ENCODE results near the gene XPO4. TPM values are rescaled to one million over a fixed set of nuclear protein-coding genes. Genes with fewer than 3 reads are reported as not detected.

XPO4 gene
- total RNA-seq, 1 experiment from 2014 or later, result 16.2 TPM

DNA sequence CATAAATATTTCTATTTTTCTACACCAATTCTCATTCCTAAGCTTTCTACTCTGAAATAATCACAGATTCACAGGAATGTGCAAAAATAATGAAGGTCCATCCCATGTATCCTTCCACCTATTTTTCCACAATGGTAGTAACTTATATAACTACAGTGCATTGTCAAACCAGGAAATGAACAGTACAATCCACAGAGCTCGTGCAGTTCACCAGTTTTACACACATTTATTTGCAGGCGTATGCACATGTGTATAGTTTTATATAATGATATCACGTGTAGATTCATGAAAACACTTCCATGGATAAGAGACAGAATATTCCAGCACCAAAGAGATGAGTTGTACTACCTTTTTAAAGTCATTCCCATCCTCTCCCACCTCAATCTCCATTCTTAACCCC is 141.7 kb downstream of the XPO4 start:
- H3K4me3 ChIP-seq (ENCODE audit: low read depth in 2 of 2, low read length in 2 of 2), result no peak overlapping the region
- no peaks in the 10 kb centered on the region for H3K27me3 ChIP-seq (ENCODE audit: control insufficient read depth, insufficient read depth, low read length)
- CTCF ChIA-PET, result no interaction called here
- no peak for TF ChIP-seq POLR2AphosphoS5 (IDR thresholded peaks at IDR 0.05; ENCODE audit: low read depth, low read length)
- TF ChIP-seq TCF7L2 (IDR thresholded peaks at IDR 0.05; ENCODE audit: low read depth, low read length), result no peak
- TF ChIP-seq SIN3A (IDR thresholded peaks at IDR 0.05; ENCODE audit: borderline replicate concordance, insufficient read depth, low read depth, low read length), result no peak
- TF ChIP-seq, protein P1, sequence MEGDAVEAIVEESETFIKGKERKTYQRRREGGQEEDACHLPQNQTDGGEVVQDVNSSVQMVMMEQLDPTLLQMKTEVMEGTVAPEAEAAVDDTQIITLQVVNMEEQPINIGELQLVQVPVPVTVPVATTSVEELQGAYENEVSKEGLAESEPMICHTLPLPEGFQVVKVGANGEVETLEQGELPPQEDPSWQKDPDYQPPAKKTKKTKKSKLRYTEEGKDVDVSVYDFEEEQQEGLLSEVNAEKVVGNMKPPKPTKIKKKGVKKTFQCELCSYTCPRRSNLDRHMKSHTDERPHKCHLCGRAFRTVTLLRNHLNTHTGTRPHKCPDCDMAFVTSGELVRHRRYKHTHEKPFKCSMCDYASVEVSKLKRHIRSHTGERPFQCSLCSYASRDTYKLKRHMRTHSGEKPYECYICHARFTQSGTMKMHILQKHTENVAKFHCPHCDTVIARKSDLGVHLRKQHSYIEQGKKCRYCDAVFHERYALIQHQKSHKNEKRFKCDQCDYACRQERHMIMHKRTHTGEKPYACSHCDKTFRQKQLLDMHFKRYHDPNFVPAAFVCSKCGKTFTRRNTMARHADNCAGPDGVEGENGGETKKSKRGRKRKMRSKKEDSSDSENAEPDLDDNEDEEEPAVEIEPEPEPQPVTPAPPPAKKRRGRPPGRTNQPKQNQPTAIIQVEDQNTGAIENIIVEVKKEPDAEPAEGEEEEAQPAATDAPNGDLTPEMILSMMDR (IDR thresholded peaks at IDR 0.05), result no peak
- TF ChIP-seq, protein P2, sequence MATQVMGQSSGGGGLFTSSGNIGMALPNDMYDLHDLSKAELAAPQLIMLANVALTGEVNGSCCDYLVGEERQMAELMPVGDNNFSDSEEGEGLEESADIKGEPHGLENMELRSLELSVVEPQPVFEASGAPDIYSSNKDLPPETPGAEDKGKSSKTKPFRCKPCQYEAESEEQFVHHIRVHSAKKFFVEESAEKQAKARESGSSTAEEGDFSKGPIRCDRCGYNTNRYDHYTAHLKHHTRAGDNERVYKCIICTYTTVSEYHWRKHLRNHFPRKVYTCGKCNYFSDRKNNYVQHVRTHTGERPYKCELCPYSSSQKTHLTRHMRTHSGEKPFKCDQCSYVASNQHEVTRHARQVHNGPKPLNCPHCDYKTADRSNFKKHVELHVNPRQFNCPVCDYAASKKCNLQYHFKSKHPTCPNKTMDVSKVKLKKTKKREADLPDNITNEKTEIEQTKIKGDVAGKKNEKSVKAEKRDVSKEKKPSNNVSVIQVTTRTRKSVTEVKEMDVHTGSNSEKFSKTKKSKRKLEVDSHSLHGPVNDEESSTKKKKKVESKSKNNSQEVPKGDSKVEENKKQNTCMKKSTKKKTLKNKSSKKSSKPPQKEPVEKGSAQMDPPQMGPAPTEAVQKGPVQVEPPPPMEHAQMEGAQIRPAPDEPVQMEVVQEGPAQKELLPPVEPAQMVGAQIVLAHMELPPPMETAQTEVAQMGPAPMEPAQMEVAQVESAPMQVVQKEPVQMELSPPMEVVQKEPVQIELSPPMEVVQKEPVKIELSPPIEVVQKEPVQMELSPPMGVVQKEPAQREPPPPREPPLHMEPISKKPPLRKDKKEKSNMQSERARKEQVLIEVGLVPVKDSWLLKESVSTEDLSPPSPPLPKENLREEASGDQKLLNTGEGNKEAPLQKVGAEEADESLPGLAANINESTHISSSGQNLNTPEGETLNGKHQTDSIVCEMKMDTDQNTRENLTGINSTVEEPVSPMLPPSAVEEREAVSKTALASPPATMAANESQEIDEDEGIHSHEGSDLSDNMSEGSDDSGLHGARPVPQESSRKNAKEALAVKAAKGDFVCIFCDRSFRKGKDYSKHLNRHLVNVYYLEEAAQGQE (IDR thresholded peaks at IDR 0.05; ENCODE audit: insufficient read depth in 1 of 2, low read depth in 2 of 2, low read length in 1 of 2), result no peak
- intact Hi-C loops (cut with micrococcal nuclease; ENCODE audit: unreplicated experiment), result no loop called here
- H3K4me1 ChIP-seq (ENCODE audit: control insufficient read depth, insufficient read depth, low read length), result no peaks in the 10 kb centered on the region
- POLR2A ChIA-PET, result no interaction called here
- ATAC-seq, result no peak
- H3K9me3 ChIP-seq (ENCODE audit: control insufficient read depth, insufficient read depth, low read depth, low read length), result no peaks in the 10 kb centered on the region
- no peak for DNase-seq (ENCODE audit: low read depth, low spot score)
- in situ Hi-C loops (cut with HindIII; ENCODE audit: low pct_unique_long_range_greater_than_20kb, low sequenced_read_pairs), result no loop called here
- H3K36me3 ChIP-seq (ENCODE audit: control insufficient read depth, insufficient read depth, low read length), result no peaks in the 10 kb centered on the region
- no peak overlapping the region for H3K27ac ChIP-seq (ENCODE audit: low read length)
- no TSS peak for BruUV-seq (replicated peaks)

DNA sequence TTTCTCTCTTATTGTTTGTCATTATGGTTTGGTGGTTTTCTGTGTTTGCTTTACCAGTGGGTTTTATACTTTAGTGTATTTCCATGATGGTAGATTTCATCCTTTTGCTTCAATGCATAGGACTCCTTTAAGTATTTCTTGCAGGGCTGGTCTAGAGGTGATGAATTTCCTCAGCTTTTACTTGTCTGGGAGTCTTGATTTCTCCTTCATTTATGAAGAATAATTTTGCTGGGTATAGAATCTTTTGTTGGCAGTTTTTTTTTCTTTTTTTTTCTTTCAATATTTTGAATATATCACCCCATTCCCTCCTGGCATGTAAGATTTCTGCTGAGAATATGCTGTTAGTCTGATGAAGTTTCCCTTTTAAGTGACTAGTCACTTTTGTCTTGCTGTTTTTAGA is 148.5 kb downstream of the XPO4 start:
- no peaks in the 10 kb centered on the region for H3K27me3 ChIP-seq (ENCODE audit: control insufficient read depth, insufficient read depth, low read length)
- no peaks in the 10 kb centered on the region for H3K4me1 ChIP-seq (ENCODE audit: control insufficient read depth, insufficient read depth, low read length)
- in situ Hi-C loops (cut with HindIII; ENCODE audit: low pct_unique_long_range_greater_than_20kb, low sequenced_read_pairs), result no loop called here
- H3K36me3 ChIP-seq (ENCODE audit: control insufficient read depth, insufficient read depth, low read length), result no peaks in the 10 kb centered on the region
- TF ChIP-seq, protein P1 (IDR thresholded peaks at IDR 0.05), result no peak
- TF ChIP-seq TCF7L2 (IDR thresholded peaks at IDR 0.05; ENCODE audit: low read depth, low read length) (no peak), SIN3A (IDR thresholded peaks at IDR 0.05; ENCODE audit: borderline replicate concordance, insufficient read depth, low read depth, low read length) (no peak), POLR2AphosphoS5 (IDR thresholded peaks at IDR 0.05; ENCODE audit: low read depth, low read length) (no peak)
- TF ChIP-seq, protein P2 (IDR thresholded peaks at IDR 0.05; ENCODE audit: insufficient read depth in 1 of 2, low read depth in 2 of 2, low read length in 1 of 2), result no peak
- ChIA-PET CTCF (no interaction called here), POLR2A (no interaction called here)
- intact Hi-C loops (cut with micrococcal nuclease; ENCODE audit: unreplicated experiment), result no loop called here
- ATAC-seq (no peak), DNase-seq (ENCODE audit: low read depth, low spot score) (no peak)
- no peak overlapping the region for H3K27ac ChIP-seq (ENCODE audit: low read length)
- no peaks in the 10 kb centered on the region; the same call in 1 of the 2 replicates for H3K9me3 ChIP-seq (ENCODE audit: control insufficient read depth, insufficient read depth, low read depth, low read length)
- H3K4me3 ChIP-seq (ENCODE audit: low read depth in 2 of 2, low read length in 2 of 2), result no peak overlapping the region
- BruUV-seq (replicated peaks), result no TSS peak

Measured in Panc1 (cell line).